PC-3 (cell line): ENCODE data around the gene KCNT1.

Source experiments
- EZH2 ChIP-seq: fragments of 300-600 bp; sonication (generic); IDR thresholded peaks from one replicate; pipeline ENCODE4 v1.6.1; 2017; ENCODE audit warnings: antibody characterized with exemption, mild to moderate bottlenecking, low read length; ENCODE audit not compliant: unreplicated experiment
- EZH2phosphoT487 ChIP-seq: fragments of 300-600 bp; sonication (generic); IDR thresholded peaks from 2 replicates; pipeline ENCODE4 v1.6.1; 2018; ENCODE audit warnings: mild to moderate bottlenecking, antibody characterized with exemption, low read length, borderline replicate concordance
- TF ChIP-seq, protein P1 (sequence below): fragments of 300-600 bp; sonication (generic); conservative IDR thresholded peaks from 2 replicates; pipeline ENCODE4 v1.5.1; 2017; ENCODE audit warnings: antibody characterized with exemption, low read depth, mild to moderate bottlenecking, low read length

DNA sequence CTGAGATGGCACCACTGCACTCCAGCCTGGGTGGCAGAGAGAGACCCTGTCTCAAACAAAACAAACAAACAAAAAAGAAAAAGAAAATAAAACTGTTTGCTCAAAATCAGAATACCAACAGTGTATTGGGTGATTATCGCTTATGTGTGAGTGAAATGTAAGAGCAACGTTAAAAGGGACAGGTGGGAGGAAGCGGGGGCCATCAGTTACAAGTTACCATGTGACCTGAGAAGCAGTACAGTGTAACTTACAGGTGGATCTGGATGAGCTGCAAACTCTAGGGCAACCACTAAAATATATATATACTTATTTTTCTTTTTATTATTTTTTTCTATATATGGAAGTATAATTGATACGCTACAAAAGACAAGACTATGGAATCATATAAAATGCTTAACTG lies 93.4 kb downstream of the KCNT1 start:
- TF ChIP-seq, protein P1, sequence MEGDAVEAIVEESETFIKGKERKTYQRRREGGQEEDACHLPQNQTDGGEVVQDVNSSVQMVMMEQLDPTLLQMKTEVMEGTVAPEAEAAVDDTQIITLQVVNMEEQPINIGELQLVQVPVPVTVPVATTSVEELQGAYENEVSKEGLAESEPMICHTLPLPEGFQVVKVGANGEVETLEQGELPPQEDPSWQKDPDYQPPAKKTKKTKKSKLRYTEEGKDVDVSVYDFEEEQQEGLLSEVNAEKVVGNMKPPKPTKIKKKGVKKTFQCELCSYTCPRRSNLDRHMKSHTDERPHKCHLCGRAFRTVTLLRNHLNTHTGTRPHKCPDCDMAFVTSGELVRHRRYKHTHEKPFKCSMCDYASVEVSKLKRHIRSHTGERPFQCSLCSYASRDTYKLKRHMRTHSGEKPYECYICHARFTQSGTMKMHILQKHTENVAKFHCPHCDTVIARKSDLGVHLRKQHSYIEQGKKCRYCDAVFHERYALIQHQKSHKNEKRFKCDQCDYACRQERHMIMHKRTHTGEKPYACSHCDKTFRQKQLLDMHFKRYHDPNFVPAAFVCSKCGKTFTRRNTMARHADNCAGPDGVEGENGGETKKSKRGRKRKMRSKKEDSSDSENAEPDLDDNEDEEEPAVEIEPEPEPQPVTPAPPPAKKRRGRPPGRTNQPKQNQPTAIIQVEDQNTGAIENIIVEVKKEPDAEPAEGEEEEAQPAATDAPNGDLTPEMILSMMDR, result no peak
- TF ChIP-seq EZH2phosphoT487, result no peak
- TF ChIP-seq EZH2, result no peak
